Fibroblast of skin of back (primary cell): ENCODE data around the gene HAT1. TPM values are rescaled to one million over a fixed set of nuclear protein-coding genes. Genes with fewer than 3 reads are reported as not detected.
"Not testable (repeated sequence)": the region's sequence is repeated elsewhere in the genome, so short reads cannot be mapped to it uniquely, and the experiment has no call there.

Experiments used
- DNase-seq: peaks from one replicate; pipeline ENCODE4 v3.0.0-alpha.2; 2013
- polyA plus RNA-seq, 2 experiments: library from polyadenylated mRNA; unstranded; fragments of 120-200 nt; gene quantifications; one replicate each; pipeline ENCODE4 v1.2.1, GENCODE V29; 2013; ENCODE audit not compliant: insufficient read length in 2 of 2

Gene HAT1, protein sequence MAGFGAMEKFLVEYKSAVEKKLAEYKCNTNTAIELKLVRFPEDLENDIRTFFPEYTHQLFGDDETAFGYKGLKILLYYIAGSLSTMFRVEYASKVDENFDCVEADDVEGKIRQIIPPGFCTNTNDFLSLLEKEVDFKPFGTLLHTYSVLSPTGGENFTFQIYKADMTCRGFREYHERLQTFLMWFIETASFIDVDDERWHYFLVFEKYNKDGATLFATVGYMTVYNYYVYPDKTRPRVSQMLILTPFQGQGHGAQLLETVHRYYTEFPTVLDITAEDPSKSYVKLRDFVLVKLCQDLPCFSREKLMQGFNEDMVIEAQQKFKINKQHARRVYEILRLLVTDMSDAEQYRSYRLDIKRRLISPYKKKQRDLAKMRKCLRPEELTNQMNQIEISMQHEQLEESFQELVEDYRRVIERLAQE
- polyA plus RNA-seq (2013, experiment 1 of 2; ENCODE audit: insufficient read length), result 53.5 TPM
- 25.3 TPM for polyA plus RNA-seq (2013, experiment 2 of 2; ENCODE audit: insufficient read length)

DNA sequence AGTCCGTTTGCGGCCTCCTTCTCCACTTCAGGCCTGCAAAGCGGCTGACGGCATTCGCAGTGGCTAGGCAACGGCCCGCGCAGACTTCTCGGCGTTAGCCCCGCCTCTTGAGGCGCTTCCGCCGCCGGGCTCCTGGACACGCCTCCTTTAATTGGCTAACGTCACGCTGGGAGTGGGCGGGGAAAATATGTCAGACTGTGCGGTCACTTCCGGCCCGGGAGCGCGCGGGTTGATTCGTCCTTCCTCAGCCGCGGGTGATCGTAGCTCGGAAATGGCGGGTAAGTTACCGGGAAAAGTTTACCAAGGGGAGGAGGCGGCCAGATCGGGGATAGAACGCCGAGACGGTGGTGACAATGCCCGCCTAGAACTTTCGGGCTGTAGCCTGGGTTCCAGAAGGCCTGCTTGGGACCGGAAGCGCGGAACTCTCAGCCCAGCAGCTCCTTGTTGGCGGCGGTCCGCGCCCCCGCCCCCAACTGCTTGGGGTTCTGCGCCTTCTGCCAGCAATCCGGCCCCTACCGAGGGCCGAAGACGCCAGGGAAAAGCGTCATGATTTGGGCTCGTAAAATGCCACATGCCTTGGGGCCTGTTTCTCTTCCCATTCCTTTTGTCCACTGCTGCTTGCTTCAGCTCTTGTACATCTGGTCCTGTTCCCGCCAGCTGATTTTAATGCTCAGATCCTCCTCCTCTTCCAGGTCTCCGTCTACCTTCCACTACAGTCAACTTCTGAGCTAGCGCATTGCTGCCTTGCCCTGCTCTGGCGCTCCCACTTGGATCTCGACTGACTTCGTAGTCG is at the start of gene HAT1:
Gene HAT1, plus strand, starts transcription at position 232 of the 793 bp plus-strand sequence. Its CDS starts 40 bp downstream, at position 272.
- peak; percentile 97 for DNase-seq

DNA sequence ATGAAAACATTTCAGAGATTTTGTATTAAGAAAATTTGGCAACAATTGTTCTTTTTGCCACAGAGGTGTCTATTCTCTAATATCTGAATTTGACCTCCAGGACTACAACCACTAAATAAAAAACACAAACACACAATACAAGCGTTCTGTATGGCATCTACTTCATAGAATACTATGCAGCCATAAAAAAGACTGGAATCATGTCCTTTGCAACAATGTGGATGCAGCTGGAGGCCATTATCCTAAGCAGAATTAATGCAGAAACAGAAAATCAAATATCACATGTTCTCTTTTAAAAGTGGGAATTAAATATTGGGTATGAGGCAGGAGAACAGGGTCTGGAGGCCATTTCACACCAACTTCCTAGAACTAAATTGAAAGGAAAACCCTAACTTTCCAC is 47.7 kb upstream of the HAT1 start:
- DNase-seq, result no peak

DNA sequence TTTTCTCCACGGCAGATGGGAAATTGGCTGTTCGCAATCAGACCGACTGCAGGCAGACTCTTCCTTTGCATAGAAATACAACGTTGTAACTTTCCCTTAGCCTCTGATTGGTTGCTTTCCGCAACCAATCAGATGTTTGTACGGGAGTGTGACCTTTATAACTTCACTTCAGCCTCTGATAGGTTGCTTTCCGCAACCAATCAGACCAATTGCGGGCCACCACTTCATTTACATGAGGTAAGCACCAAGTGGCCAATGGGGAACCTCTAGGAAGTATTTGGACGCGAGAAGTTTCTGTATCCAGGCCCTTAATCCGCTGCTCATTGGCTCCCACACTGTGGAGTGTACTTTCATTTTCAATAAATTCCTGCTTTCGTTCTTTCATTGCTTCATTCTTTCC is 47.3 kb upstream of the HAT1 start:
- no peak for DNase-seq

DNA sequence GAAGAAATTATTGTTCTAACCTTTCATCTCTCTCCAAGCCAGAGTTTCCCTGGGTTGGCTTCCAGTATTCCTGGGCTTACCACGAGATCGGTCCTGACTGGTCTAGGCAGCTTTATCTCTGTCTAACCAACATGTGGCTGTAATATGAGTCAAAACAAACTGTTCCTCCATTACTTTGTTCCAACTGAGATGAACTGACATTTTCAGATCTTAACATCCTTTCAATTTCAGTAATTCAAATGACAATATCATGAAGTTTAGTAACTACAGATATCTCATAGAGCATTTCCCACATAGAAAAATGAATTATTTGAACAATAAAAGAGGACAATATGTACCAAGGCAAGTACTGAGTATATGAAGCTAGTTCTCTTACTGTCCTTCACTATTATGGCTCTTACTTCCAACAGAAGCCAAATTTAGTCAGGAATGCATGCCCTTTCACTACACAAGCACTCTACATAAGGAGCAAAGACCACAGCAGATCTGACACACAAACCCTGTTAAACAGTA is 43.7 kb upstream of the HAT1 start:
- DNase-seq, result peak; percentile 46

DNA sequence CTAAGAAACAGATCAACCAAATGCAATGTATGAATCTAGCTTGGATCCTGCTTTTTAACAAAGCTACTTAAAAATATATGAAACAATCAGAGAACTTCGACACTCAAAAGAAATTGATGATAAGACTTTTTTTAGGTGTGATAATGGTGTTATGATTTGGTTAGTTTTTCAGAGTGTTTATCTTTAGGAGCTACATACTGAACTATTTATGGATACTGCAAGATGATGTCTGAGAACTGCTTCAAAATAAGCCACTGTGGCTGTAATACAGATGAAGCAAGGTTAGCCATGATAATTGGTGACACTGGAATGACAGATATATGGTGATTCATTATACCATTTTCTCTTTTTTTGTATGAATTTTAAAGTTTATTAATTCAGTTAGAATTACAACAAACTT is 42.4 kb upstream of the HAT1 start:
- DNase-seq, result no peak

DNA sequence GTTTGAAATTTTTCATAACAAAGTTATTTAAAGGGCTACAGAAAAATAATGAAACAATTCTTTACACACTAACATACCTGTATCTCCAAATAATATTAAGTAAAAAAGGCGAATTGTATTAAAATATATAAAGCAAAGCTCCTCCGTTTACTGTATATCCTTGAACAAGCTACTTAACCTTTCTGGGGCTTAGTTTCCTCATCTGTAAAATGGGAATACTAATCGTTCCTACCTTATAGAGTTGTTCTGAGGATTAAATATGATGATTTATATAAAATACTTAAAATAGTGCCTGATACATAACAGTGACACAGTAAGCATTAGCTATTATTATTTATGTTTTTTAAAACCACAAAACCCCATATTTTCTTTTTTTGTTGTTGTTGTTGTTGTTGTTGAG is 41.5 kb upstream of the HAT1 start:
- no peak for DNase-seq

DNA sequence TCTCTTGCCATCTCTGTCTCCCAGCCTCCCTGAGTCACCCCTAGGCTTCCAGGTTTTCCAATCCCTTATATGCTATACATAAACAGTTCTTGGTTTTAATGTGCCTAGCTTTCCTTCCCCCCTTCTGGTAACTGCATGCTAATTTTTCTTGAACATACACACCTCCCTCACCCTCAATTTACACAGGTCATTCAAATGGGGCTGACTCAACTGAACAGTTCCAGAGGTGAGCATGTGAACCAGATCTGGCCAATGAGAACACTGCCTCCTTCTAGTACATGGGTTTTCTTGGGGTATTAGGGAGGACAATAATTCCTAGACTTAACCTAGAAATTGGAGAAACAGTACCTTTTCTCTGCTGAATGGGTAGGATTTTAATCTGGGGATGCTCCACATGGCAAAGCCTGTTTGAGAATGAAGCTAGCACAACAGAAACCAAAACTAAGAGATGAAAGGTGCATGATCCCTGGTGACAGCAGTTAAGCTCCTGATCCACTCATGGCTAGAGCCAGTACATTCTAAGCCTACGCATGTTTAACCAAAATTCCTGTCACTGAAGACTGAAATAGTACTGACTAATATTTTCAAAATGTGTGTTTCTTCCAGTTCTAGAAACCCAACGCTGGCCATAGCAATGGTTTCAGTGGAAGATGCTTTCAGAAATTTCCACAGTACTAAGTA is 40.0 kb upstream of the HAT1 start:
- DNase-seq, result peak; percentile 5

DNA sequence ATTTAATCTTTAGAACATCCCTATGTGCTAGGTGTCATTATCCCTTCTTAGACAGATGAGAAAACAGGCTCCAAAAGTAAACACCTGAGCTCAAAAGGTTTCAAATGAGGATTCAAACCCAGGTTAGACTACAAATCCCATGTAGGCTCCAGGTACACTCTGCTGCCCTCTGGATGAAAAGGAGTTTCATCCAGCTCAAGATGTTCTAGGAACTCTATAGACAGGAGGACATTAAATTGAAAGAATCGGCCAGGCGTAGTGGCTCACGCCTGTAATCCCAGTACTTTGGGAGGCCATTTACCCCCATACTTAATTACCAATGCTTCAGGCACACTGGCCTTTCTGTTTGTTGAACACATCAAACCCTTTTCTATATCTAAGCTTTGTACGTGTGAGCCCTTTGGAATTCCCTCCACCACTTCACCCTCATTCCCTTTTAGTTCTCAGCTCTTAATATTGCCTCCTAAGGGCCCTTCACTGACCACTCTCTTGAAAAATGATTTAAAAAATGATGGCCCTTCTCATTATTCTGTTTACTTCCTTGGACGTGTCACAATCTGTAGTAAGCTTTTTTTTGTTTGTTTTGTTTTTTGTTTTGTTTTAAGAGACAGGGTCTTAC is 38.9 kb upstream of the HAT1 start:
- no peak for DNase-seq

DNA sequence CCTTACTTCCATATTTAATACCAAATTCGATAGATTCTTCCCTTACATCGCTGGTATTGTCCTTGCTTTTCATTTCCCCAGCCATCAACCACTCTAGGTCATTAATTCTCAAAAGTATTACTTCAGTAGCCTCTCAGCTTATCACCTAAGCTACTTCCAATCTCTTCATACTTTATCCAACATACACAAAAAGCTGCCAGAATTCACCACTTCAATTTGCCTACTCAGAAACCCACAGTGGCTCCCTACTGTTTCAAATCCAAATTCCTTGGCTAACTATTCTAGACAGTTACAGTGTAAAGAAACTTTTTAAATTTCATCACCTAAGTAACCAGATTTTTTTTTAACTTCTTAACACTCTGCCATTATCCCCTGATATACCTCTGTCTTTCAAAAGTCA is 32.9 kb upstream of the HAT1 start:
- DNase-seq, result no peak

DNA sequence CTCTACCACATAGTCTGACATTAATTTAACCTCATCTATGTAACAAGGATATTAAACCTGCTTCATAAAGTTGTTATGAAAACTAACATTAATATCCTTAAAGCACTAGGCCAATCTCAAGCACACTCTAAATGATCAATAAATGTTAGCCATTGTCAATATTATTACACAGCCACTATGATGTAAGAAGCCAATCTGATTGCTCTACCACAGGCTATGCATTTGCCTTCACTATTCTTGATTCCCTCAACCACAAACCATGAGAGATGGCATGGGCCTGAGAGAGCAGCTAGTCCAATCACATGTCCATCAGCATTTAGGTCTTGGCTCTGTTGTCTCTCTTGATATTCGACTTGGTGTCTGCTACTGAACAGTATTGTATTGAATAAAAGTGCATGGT is 32.5 kb upstream of the HAT1 start:
- no peak for DNase-seq

DNA sequence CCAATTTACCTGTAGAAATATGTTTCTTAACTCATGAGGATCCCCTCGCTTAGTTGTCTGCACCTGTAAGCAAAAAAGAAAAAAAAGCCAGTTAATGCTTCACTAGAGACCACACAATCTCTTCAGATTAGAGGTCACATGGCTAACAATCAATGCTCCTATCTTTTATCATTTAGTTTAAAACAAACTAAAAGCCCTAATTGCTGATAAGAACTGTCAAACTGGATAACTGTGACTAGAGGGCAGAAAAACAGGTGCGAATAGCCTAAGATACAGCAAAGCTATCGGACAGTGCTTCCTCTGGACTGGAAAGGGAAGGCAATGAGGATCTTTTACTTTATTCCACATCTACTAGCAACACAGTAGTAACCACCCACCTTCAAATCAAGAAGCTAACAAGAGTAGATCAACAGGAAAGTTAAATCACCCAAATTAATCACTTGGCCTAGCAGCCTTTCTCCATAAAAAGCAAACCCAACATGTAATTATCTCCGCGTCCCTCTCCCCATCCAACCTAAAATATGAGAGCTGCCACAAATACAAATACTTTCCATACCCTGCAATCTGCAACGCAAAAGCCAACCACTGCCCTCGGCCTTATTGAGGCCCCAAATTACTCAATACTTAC is 29.0 kb upstream of the HAT1 start:
- no peak for DNase-seq

DNA sequence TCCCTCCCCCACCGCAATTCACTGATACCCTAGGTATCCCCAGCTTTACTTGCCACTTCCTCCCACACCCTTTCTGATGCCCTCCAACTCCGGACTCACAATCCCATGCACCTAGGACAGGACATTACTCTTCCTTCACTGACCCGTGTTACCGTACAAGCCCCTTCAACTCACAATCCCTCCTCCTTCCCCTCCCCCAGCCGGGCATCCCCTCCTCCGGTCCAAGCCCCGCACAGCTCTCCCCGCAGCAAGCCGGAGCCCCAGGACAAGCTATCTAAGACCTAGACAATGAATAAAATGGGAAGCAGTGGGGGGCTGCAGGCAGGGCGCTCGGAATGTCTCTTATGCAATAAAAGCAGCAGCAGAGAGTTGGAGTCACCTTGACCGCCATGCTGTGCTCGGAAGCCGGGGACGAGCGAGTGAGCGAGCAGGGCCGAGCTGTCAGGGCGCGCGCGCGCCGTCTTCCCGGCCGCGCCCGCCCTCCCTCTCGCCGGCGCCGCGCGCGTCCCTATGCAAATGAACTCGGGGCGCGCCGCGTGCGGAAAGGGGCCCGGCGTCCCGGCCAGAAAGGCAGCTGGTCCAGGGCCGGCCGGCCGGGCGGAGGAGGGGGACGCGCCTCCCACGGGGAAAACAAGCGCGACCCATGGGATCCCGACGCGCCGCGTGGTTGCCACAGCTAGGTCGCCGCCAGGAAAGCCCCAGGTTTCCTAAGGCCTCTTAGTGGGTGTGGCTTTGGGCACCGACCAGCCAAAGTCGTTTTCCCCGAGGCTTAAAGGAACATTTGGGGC is 28.2 kb upstream of the HAT1 start, which contains the start of gene SLC25A12:
Gene SLC25A12, minus strand, starts transcription at position 421 of the 788 bp plus-strand sequence. Its CDS starts 30 bp downstream, at position 391.
- peak; percentile 85 for DNase-seq

DNA sequence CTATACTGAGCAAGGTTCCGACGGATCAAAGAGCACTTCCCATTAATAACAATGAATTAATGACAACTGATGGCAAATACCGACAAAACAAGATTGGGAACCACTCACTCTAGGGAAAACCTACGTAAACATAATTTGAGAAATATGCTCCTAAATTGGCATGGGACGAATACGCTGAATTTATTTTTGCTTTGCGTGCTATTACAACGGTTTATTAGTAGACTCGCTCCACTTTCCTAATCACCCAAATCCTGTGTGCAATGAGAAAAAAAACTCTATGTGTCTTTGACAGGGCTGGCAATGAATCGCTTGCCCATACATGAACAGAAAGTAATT is 27.7 kb upstream of the HAT1 start:
- DNase-seq, result no peak

DNA sequence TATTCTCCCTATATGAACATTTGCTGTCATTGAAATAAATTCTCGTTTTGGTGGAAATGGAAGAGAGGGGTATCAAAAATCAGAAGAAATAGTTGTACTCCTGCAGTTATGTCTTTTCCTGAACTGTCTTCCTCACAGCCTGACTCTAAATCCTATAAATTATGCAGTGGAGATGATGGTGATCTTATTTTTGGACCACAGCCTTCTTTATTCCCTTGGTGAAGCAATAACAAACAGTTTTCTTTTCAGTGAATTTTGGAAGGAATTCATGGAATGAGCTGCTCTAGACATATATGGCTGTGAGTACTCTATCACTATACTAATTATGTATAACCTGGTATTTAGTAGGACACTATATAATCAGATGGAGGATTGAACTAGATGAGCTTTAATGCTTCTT is 26.5 kb upstream of the HAT1 start:
- DNase-seq, result peak; percentile 50

DNA sequence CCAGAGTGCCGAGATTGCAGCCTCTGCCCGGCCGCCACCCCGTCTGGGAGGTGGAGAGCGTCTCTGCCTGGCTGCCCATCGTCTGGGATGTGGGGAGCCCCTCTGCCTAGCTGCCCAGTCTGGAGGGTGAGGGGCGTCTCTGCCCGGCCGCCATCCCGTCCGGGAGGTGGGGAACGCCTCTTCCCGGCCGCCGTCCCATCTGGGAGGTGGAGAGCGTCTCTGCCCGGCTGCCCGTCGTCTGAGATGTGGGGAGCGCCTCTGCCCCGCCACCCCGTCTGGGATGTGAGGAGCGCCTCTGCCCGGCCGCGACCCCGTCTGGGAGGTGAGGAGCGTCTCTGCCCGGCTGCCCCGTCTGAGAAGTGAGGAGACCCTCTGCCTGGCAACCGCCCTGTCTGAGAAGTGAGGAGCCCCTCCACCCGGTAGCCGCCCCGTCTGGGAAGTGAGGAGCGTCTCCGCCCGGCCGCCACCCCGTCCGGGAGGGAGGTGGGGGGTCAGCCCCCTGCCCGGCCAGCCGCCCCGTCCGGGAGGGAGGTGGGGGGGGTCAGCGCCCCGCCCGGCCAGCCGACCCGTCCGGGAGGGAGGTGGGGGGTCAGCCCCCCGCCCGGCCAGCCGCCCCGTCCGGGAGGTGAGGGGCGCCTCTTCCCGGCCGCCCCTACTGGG is 22.5 kb upstream of the HAT1 start:
- DNase-seq, result not testable (repeated sequence)

DNA sequence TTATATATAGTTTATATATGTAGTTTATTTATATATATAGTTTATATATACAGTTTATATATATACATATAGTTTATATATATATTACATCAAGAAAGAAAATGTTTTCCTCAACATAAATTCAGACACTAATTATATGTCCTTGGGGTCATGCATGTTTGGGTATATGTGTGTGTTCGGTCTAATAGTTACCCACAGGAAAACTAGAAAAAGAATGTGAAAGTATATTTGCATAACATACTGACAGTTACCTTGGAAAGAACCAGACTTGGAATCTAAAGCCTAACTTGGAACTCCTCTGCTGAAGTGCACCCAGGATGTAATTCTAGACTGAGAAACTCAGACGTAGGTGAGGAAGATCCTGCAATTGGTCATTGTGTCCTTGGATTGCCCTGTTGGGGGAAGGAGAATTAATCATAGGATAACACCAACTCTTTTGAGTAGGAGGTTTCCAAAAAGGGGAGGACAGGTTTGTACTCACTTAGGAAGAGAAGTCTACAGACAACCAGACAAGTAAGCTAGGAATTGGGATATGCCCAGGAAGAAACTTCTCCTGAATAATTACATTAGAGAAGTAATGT is 19.3 kb upstream of the HAT1 start:
- no peak for DNase-seq

DNA sequence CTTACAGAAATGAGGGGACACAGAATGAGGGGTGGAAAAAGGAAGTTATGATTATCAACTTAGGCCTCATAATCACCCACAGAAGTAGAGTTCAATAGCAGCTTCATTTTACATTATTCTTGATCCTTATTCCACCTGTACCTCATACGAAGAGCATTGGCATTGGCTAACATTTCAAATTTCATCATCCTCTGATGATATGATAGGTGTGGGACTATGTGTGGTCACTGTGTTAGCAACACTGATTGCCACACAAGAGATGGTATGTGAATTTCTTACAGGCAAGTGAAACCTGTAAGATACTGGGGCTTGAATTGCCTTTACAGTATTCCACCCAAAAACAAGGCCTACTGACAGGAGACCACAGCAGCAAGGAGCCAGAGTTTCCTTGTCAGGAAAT is 14.0 kb upstream of the HAT1 start:
- no peak for DNase-seq

DNA sequence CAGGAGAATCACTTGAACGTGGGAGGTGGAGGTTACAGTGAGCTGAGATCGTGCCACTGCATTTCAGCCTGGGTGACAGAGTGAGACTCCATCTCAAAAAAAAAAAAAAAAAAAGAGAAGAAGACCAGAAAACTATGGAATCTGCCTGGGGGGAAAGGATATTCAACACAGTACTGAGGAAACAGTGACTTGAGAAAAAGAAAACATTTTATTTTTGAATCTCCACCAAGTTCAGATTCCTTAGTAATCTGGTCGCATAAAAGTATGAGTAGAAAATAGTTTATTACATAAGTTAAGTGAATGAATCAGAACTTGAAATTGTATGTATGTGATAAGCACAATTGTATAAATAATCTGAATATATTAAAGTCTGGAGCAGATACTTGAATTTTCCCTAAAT is 13.0 kb upstream of the HAT1 start:
- peak; percentile 67 for DNase-seq

DNA sequence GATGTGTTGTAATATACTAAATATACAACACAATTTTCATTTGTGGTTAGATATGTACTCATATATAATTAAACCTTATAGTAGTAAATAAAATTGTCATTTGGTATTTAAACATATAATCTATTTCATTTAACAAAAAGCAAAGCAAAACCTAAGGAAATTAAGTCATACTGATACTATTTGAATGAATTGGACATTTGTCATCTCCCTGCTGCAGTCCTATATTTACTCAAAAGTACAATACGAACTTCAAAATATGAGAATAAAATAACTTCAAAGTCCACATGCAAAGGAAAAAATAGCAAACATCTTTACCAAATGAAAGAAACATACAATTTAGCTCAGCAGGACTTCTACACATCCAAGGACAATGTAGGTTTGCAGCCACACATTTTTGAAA is 11.8 kb upstream of the HAT1 start:
- no peak for DNase-seq

DNA sequence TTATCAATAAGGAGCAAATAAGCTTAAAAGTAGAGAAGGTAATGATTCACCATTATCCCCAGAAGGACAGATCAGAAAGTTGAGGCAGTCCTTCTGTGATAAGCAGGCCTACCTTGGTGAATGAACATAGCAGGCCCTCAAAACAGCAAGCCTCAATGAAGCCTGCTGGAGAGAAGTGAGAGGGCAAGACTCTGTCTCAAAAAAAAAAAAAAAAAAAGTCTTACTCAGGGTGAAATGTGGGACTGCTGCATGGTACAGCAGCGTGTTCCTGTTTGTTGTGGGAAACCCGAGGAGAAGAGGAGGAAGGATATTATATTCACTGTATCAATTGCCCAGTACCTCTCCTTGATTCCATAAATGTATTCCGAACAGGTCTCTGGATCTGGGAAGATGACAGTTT is 8.7 kb upstream of the HAT1 start:
- no peak for DNase-seq
